HepG2 (cell line): ENCODE results near the gene BCL6B. TPM values are rescaled to one million over a fixed set of nuclear protein-coding genes. Genes with fewer than 3 reads are reported as not detected.

Experiments
- BCLAF1 ChIP-seq: fragments of 450-650 bp; IDR thresholded peaks from 2 replicates; pipeline ENCODE4 v1.6.1; 2017; ENCODE audit warnings: mild to moderate bottlenecking
- DDIT3 ChIP-seq: sonication (generic); formaldehyde crosslinking; IDR thresholded peaks from 2 replicates; pipeline ENCODE4 v1.4.0; 2020; ENCODE audit warnings: mild to moderate bottlenecking, missing genetic modification reagents
- ELF1 ChIP-seq: sonication (generic); formaldehyde crosslinking; IDR thresholded peaks from 2 replicates; pipeline ENCODE4 v1.4.0; 2020; ENCODE audit warnings: missing genetic modification reagents
- GATAD2A ChIP-seq: IDR thresholded peaks from 2 replicates; pipeline ENCODE4 v1.6.1; 2016
- HHEX ChIP-seq: IDR thresholded peaks from 2 replicates; pipeline ENCODE4 v1.6.1; 2016; ENCODE audit warnings: control low read depth
- KLF13 ChIP-seq: sonication (generic); formaldehyde crosslinking; IDR thresholded peaks from 2 replicates; pipeline ENCODE4 v1.4.0; 2020; ENCODE audit warnings: mild to moderate bottlenecking, missing genetic modification reagents
- MTA1 ChIP-seq: sonication (generic); formaldehyde crosslinking; IDR thresholded peaks from 2 replicates; pipeline ENCODE4 v1.4.0; 2020; ENCODE audit warnings: missing genetic modification reagents, mild to moderate bottlenecking, borderline replicate concordance
- RAD21 ChIP-seq: fragments of 450-650 bp; formaldehyde crosslinking; IDR thresholded peaks from 2 replicates; pipeline ENCODE4 v1.5.0; 2020; ENCODE audit warnings: mild to moderate bottlenecking
- RERE ChIP-seq: IDR thresholded peaks from 2 replicates; pipeline ENCODE4 v1.6.1; 2016; ENCODE audit warnings: low read depth, missing genetic modification reagents, missing compliant biosample characterization
- SALL1 ChIP-seq: sonication (generic); formaldehyde crosslinking; IDR thresholded peaks from 2 replicates; pipeline ENCODE4 v1.8.0; 2022; ENCODE audit warnings: mild to moderate bottlenecking, missing genetic modification reagents
- SP2 ChIP-seq: sonication (generic); formaldehyde crosslinking; IDR thresholded peaks from 2 replicates; pipeline ENCODE4 v1.5.1; 2020; ENCODE audit warnings: mild to moderate bottlenecking, missing genetic modification reagents
- SRF ChIP-seq: IDR thresholded peaks from 2 replicates; pipeline ENCODE4 v1.6.1; 2011; ENCODE audit warnings: mild to moderate bottlenecking, low read depth, low read length, moderate library complexity
- TCF7 ChIP-seq: sonication (generic); IDR thresholded peaks from 2 replicates; pipeline ENCODE4 v1.6.1; 2016; ENCODE audit warnings: antibody characterized with exemption, low read depth
- TFDP2 ChIP-seq: sonication (generic); formaldehyde crosslinking; IDR thresholded peaks from 2 replicates; pipeline ENCODE4 v1.4.0; 2020; ENCODE audit warnings: missing genetic modification reagents
- ZFP41 ChIP-seq: sonication (generic); formaldehyde crosslinking; IDR thresholded peaks from 2 replicates; pipeline ENCODE4 v1.4.0; 2020; ENCODE audit warnings: mild to moderate bottlenecking, missing genetic modification reagents, borderline replicate concordance
- ZNF503 ChIP-seq: sonication (generic); formaldehyde crosslinking; IDR thresholded peaks from 2 replicates; pipeline ENCODE4 v1.4.0; 2020; ENCODE audit warnings: missing genetic modification reagents
- ZNF510 ChIP-seq: sonication (generic); formaldehyde crosslinking; IDR thresholded peaks from 2 replicates; pipeline ENCODE4 v1.4.0; 2020; ENCODE audit warnings: low read depth, mild to moderate bottlenecking, missing genetic modification reagents
- ZNF550 ChIP-seq: sonication (generic); formaldehyde crosslinking; IDR thresholded peaks from 2 replicates; pipeline ENCODE4 v1.4.0; 2020; ENCODE audit warnings: mild to moderate bottlenecking, missing genetic modification reagents, borderline replicate concordance
- ZNF768 ChIP-seq: sonication (generic); formaldehyde crosslinking; IDR thresholded peaks from 2 replicates; pipeline ENCODE4 v1.4.0; 2020; ENCODE audit warnings: missing genetic modification reagents
- ZZZ3 ChIP-seq: sonication (generic); formaldehyde crosslinking; IDR thresholded peaks from 2 replicates; pipeline ENCODE4 v1.4.0; 2020; ENCODE audit warnings: missing genetic modification reagents, mild to moderate bottlenecking, borderline replicate concordance
- polyA plus RNA-seq, 8 experiments: library from polyadenylated mRNA; depleted of rRNA in 3 of 8; stranded (reverse) in 7 of 8; unstranded in 1 of 8; fragments of >200 nt; fragmentation: Illumina TruSeq in 4 of 8; extraction: Trizol in 4 of 8; gene quantifications; 2 replicates each; pipeline versions ENCODE4 v1.2.1 to v1.2.3, GENCODE V29; 2011 to 2016; ENCODE audit warnings: low read depth in 4 of 8, missing spikeins in 1 of 8, mixed read lengths in 1 of 8; ENCODE audit not compliant: insufficient read depth in 1 of 8
- total RNA-seq, 5 experiments: library from RNA; depleted of rRNA; stranded (reverse); fragments of >200 nt; fragmentation: Illumina TruSeq; extraction: Trizol; gene quantifications; 2 replicates each; pipeline ENCODE4 v1.2.3, GENCODE V29; 2016; ENCODE audit warnings: low read depth in 1 of 5

The BCL6B gene
- total and polyA plus RNA-seq, 2 of the 13 experiments (the other 11 are each of a cell fraction or from before 2014, with no cell fraction given): not detected

GRCh38 chr17:7045492-7046126 is 22.8 kb downstream of the BCL6B start (continued):
- TF ChIP-seq ZNF550 (CRISPR knock-in tag) (no peak), MTA1 (CRISPR knock-in tag) (no peak), SALL1 (CRISPR knock-in tag) (no peak), GATAD2A (peak; percentile 40; the same call in 1 of the 2 replicates), ZFP41 (no peak), TCF7 (no peak), SRF (no peak), KLF13 (no peak), ELF1 (no peak), RAD21 (peak; percentile 78), HHEX (CRISPR knock-in tag) (no peak), BCLAF1 (no peak), TFDP2 (CRISPR knock-in tag) (no peak), ZNF768 (CRISPR knock-in tag) (no peak), SP2 (CRISPR knock-in tag) (no peak), ZNF503 (CRISPR knock-in tag) (no peak), RERE (no peak), DDIT3 (CRISPR knock-in tag) (no peak), ZZZ3 (CRISPR knock-in tag) (no peak), ZNF510 (CRISPR knock-in tag) (no peak)
